Right forelimb (tissue), 1 donor: ENCODE results near the gene HIP1.
"Not testable (repeated sequence)": the region's sequence is repeated elsewhere in the genome, so short reads cannot be mapped to it uniquely, and the experiment has no call there.

Experiments
- DNase-seq: peaks from one replicate; pipeline ENCODE4 v3.0.0-alpha.2; 2018

HIP1 gene

DNA sequence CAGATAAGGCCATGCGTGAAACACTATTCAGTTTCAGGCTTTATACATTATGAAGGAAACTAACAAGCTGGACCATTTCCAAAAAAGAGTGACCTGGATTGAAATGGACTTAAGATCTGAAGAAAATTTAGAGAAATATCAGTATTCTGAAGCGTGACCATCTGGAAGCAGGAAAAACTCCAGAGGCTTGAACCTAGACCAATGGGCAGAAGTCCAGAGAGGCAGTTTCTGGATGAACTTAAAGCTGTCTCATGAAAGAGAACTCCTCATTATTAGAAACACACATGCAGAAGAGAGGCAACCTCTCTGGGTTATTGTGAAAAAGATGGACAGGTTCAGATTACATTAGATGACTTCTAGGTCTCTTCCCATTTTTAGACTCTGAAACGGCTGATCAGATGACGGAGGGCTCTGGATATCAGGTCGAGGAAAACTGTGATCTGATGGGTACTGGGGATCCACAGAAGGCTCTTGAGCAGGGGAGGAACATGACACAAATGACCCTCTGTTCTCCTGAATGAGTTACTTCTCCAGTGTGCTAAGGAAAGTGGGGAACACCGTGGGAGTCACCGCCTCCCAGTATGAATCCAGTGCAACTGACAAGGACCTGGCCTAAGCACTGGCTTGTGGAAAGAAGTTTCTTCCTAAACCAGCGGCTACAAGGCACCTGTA, 130.2 kb downstream of the HIP1 start:
- DNase-seq, result no peak

DNA sequence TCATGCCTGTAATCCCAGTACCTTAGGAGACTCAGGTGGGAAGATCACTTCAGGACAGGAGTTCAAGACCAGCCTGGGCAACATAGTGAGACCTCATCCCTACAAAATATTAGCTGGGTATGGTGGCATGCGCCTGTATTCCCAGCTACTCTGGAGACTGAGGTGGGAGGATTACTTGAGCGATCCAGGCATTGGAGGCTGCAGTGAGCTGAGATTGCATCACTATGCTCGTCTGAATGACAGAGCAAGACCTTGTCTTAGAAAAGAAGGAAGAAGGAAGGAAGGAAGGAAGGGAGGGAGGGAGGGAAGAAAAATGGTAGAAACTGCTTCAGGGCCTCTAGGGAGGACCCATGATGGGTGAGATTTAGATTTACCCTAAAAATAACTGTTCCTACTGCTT, 134.3 kb downstream of the HIP1 start:
- no peak for DNase-seq

DNA sequence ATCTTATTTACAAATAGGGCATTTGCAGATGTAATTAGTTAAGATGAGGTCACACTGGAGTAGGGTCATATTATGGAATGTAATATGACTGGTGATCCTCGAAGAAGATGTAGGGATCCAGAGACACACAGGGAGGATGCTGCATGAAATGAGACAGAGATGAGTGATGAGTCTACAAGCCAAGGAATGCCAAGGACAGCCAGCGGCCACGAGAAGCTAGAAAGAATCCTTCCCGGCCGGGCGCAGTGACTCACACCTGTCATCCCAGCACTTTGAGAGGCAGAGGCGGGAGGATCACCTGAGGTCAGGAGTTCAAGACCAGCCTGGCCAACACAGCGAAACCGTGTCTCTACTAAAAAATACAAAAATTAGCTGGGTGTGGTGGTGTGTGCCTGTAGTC, 135.9 kb downstream of the HIP1 start:
- not testable (repeated sequence) for DNase-seq

DNA sequence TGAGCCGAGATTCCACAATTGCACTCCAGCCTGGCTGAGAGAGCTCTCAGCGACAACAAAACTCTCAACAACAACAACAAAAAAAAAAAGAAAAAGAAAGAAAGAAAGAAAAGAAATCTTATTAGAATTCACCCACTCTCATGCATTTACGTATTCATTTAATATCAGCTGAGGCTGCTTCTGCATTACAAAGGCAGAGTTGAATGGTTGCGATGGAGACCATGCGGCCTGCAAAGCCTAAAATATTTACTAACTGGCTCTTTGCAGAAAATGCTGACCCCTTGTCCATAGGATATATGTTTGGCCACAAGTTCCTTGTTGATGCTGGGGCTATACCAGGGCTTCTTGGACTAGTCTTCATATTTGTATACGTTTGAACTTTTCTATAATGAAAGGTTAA, 137.2 kb downstream of the HIP1 start:
- DNase-seq, result no peak

DNA sequence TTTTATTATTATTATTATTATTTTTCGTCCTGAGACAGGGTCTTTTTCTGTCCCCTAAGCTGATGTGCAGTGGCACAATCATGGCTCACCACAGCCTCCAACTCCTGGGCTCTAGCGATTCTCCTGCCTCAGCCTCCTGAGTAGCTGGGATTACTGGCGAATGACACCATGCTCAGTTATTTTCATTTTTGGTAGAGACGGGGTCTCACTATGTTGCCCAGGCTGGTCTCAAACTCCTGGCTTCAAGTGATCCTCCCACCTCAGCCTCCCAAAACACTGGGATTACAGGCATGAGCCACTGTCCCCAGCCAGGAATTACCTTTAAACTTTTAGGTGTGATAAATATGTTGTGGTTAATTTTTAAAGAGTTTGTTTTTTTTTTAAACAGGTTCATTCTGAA, 138.0 kb downstream of the HIP1 start:
- DNase-seq, result not testable (repeated sequence)

DNA sequence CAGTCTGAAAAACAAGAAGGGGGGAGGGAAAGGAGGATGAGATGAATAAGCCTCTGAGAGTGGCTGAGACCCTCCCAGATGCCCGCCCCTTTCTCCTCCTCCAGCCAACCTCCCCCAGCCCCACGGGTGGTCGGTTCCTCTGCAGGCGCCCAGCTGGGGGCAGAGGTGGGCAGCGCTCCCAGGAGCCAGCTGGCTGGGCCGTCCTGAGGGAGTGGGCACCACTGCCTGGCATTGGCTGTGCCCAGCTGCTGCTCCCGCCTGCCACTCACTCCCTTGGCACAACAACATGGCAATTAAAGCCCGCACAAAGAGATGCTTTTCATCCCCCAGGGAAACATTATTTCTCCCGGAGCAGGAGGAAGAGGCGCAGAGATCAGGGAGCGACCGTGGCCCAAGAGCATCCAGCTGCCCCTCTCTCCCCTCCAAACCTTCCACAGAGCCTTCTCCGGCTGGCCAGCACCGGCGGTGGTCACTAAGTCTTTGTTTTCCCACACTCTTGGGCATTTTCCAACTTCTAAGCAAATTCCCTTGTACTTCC, 139.4 kb downstream of the HIP1 start:
- peak; percentile 76 for DNase-seq

DNA sequence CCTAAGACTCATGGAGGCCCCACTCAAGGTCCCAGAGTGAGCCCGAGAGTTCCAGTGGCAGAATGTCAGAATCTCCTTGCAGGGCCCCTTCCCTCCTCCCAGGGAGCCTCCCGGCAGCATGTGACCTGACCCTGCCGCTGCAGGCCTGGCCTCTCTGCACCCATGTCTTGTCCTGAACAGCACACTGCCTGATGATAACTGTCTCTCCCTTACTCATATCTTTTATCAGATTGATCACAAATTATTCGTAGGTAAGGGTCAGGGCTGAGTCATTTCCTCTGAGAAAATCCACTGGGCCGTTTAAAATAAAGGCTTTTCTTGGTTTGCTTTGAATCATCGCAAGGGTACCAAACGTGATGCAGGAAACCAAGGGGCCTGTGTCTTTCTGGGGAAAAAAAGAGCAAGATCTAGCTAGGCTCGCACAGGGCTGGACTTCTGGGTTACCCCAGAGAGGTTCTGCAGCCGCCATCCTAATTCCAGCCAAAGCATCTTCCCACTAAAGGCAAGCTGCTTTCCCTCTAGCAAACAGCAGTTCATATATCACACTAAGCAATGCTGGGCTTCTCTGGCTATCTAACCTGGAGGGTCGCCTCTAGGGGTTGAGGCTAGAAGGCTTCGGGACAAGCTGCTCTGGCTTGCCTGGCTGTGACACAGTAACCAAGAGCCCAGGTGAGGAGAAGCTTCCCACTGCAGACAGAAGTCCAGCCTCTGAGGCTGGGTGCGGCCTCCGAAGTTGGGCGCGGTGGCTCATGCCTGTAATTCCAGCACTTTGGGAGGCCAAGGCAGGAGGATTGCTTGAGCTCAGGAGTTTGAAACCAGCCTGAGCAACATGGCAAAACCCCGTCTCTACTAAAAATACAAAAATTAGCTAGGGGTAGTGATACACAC, 141.8 kb downstream of the HIP1 start:
- DNase-seq, result no peak

DNA sequence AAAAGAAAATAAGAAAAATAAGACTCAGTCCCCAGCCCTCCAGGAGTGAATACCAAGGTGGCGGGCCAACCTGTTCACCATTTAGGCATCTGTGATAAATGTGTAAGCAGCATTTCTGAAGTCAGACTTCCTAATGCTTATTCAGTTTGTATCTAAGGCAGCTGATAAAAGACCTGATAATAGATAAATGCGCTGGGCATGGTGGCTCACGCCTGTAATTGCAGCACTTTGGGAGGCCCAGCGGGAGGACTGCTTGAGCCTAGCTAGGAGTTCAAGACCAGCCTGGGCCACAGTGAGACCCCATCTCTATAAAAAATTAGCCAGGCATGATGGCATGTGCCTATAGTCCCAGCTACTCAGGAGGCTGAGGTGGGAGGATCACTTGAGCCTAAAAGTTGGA, 143.0 kb downstream of the HIP1 start:
- no peak for DNase-seq

DNA sequence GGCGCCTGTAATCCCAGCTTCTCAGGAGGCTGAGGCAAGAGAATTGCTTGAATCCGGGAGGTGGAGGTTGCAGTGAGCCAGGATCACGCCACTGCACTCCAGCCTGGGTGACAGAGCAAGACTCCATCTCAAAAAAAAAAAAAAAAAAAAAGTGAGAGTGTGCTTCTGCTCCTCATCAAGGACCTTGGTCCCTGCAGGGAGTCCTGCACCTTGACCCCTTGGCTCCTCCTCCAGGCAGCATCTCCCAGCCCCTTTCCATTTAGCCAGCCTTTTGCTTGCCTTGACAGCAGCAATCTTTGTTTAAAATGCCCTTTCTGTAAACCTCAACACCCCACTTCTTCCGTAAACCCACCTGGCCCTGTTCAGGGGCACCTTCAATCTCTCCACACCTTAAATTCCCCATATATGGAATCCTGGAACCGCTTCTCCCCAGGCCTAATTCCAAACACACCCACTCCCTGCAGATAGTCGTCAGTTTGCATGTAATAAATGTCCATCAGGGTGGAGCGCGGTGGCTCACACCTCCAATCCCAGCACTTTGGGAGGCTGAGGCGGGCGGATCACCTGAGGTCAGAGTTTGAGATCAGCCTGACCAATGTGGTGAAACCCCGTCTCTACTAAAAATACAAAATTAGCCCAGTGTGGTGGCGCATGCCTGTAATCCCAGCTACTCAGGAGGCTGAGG, 145.1 kb downstream of the HIP1 start:
- DNase-seq, result not testable (repeated sequence)

DNA sequence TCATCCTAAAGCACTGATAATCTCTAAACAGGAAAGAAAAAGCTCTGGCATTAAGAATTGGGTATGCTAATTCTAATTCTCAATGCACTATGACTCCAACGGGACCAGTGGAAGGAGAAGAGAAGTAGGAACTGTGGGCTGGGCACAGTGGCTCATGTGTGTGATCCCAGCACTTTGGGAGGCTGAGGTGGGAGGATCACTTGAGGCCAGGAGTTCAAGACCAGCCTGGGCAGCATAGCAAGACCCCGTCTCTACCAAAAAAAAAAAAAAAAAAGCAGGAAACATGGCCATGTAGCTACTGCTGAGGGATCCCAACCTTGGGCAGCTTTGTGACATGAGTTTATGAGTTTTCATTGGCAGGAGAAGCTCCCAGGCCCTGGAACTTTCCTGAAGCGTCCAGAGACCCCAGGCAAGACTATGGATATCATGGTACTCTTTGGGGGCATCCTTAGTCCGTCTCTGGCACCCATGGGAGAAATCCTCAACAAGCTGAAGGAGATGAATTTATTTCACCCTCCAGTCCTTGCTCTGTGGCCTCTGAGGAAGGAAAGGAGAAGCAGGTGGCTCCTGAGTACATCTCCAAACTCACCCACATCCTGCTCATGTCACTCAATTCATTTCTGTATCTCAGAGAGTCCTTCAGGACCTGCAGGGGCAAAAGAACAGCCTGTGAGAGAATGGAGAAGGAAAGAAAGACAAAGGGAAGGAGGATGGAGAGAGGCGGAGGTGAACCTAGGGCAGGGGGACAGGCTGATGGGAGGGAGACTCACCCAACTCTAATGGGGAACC, 147.1 kb downstream of the HIP1 start:
- DNase-seq, result no peak

DNA sequence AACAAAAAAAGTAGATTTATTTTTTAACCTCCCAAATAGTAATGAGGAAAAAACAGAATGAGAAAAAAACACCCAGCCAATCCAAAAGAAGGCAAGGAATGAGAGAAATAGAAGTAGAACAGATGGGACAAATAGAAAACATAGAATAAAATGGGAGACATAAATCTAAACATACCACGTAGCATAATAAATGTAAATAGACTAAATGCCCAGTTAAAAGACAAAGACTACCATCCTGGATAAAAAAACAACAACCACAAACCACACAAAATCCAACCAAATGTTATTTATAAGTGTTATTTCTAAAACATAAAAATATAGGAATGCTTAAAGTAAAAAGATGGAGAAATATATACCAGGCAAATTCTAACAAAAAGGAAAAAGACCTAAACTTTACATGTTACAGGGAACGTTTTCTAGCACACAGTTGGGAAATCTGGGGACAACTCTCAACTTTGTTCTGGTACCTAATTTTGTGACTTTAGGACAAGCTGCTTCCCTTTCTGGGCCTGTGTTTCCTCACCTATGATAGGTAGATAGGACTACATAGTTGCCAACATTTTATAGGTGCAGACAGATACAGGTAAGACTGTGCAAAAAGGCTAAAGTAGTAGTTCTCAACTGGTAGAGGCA, 148.3 kb downstream of the HIP1 start:
- DNase-seq, result no peak

DNA sequence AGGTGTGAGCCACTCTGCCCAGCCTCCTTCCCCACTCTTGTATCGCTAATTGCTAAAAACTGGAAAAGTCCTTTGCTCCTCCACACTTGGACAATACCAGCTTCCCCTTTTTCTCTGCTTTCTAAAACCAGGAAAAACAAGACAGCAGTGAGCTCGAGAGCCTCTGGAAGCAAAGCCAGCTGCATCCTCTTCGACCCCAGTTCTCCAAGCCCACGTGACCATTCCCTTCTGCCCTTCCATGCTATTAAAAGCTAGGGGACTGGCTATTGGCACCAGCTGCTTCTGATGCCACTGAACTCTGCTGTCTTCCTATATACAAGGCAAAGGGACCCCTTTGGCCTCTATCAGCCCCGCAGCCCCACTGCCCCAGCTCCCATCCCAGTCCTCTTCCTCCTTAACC, 154.4 kb downstream of the HIP1 start:
- no peak for DNase-seq

DNA sequence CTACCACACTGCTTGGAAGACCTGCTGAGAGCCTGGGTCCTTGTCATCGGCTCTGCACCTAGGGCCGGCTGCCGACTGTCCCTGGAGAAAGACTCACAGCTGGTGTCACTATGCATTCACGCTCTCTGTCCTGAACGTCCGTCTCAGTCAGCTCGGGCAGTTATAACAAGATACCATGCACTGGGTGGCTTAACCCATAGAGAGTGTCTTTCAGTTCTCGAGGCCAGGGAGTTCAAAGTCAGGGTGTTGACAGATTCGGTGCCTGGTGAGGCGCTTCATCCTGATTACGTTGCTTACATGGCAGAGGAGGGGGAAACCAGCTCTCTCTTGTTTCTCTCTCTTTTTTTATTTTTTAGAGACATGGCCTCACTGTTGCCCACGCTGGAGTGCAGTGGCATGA, 155.5 kb downstream of the HIP1 start:
- DNase-seq, result no peak

DNA sequence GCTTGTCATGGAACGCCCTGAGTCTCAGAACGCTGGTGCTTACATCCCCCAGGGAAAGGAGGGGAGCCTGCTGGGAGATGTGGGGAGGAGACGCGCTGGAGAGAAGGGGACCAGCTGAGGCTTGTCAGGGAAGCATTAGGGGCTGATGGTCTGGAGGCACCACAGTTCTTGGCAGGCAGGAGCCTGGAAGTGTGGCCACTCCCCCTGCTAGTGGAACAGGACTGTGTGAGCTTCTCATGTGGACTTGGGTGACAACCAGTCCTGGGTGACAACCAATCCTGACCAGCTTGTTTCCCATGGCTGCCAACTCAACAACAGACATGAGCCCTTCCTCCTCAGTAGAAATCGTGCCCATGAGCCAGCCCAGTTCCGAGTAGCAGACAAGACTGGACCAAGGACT, 158.8 kb downstream of the HIP1 start:
- no peak for DNase-seq

DNA sequence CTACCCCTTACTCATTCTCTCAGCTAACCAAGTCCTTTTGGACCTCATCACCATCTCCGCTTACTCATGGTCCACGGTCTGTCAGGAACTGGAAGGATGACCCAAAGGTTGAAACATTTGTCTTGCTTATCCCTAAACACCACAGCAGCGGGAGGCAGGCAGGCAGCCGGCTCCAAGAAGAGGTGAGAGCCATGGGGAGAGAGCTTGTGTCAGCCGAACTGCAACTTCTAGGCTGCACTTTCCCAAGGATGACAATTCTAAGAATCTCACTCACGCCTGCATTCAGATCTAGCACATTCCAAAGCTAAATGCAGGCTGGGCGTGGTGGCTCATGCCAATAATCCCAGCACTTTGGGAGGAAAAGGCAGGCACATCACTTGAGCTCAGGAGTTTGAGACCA, 160.7 kb downstream of the HIP1 start:
- no peak for DNase-seq

DNA sequence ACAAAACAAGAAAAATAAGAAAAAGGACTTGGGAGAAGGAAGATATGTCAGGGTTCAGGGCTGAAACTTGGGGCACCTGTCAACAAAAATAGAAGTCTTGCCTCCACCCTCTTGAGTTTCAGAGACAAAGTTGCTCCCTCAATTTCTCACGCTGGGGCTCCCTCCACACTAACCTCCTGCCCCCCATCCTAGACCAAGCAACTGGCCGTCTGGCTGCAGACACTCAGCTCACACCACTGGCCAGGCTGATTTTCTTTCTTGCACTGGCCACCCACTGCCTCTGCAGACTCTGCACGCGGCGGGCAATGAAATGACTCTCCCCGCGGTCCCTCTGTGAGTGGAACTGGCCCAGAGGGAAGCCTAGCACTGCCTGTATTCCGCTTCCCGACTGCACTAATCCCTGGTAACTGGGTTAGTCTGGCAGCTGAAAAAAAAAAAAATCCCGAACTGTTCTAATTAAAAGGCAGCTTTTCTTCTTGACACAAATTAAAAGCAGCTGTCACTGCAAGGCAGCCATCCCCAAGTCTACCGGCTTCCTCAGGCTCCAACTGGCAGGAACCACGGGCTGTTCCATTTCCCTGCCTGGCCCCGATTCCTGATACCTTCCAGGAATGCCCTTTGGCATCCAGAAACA, 163.1 kb downstream of the HIP1 start:
- no peak for DNase-seq

DNA sequence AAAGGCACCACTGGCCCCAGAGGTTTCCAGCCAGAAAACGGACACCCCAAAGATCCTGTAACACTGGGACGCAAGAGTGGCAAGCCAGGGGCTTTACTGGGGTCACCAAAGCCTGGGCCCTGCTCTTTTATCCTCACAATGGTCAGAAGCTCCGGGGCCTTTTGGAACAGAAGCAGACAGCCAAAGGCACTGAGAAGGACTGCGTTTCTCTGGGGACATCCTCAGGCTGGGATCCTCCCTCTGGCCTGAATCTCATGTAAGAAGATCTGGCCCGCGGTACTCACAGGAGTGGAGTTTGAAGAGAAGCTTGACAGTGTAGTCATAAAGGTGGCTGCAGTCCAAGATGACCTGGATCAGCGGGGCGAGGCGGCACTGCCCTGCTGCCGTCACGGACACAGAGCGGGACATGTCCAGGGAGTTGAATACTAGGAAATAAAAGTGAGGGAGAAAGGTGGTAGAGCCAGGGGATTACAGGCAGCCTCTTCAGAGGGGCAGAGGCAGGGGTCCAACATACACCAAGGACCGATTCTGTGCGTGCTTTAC, 165.2 kb downstream of the HIP1 start:
- no peak for DNase-seq

DNA sequence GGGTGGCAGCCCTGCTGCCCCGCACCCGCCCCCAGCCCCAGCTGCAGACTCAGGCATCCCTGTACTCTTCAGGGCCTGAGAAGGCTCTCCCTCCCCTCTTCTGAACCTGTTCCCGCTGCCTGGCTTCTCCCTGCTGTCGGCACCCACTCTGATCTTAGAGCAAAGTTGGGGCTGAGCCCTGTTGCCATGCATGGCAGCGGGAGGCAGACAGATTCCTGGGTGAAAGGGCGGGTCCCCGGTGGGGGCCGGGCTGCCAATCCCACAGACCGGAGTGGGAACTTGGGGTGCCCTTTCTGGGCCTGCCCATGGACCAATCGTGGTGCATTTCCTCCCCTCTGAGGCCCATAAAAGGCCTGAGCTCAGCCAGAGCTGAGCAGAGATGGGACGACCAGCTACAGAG, 165.9 kb downstream of the HIP1 start:
- no peak for DNase-seq

DNA sequence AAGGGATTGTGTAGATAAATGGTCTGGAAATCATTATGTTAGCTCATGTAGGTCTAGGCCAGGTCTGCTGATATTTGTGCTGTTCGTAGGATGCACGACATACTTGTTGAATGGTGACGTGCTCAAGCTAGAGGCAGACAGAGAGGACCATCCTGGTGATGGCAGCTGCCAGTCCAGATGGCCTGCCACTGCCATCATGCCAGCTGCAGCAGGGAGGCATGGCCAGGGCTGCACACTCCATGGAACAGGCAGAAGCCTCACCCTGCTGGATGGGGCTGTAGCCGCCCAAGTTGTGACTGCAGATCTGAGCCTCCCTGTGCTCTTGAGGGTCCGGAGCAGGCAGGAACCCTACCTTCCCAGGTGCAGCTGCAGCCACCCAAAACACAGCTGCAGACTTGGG, 166.3 kb downstream of the HIP1 start:
- no peak for DNase-seq

DNA sequence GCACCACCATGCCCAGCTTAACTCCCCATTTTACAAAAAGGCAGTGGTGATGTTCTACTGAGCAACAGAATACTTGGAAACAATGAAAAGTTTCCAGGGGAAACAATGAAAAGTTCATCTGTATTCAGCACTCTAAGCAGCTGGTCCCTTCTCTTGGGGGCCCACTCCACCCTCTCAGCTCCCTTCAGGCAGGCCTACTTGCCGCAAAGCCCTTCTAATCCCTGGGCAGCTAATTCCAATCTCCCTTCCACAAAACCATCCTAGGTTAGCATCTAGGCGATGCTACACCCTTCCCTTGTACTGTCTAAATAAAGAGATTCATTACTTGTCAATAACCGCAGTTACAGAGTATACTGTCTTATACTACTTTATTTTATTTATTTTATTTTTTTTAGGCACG, 167.5 kb downstream of the HIP1 start:
- DNase-seq, result no peak

DNA sequence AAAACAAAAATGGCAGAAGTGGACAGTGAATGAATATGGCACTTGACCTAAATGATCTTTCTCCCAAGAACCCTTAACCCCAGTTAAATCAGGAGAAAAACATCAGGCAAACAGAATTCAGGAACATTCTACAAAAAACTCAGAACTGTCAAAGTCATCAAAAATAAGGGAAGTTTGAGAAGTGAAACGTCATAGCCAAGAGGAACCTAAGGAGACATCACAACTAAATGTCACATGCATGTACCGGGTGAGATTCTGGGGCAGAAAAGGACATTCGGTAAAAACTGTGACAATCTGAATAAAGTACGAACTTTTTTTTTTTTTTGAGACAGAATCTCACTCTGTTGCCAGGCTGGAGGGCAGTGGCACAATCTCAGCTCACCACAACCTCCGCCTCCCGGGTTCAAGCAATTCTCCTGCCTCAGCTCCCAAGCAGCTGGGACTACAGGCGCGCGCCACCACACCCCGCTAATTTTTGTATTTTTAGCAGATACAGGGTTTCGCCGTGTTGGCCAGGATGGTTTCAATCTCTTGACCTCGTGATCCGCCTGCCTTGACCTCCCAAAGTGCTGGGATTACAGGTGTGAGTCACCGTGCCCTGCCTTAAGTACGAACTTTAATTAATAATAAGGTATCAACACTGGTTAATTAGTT, 169.0 kb downstream of the HIP1 start:
- DNase-seq, result not testable (repeated sequence)
